GM21360 (cell line): ENCODE data around the gene FADS6.

Experiments used
- ATAC-seq: cut with Tn5 transposase; IDR thresholded peaks from one replicate; pipeline ENCODE4 v1.9.1; 2021; ENCODE audit warnings: mild to moderate bottlenecking, moderate library complexity; ENCODE audit not compliant: unreplicated experiment

The FADS6 gene

DNA sequence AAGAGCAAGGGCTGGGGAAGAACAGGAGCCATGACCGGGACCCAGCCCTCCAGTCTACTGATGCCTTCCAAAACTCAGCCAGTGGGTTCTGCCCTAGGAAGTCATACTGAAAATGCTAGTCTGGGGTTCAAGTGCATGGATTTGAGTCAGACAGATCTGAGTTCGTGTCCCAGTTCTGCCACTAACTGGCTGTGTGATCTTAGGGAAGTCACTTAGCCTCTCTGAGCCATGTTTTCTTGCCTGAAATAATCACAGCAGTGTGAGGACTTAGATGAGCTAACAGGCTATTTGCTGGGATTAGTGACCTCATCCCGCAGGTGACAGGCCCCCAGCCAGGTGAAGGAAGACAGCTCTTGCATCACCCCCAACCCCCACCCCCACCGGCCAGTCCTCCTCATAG is 38.1 kb downstream of the FADS6 start:
- no peak for ATAC-seq

GRCh38 chr17:74854792-74855191 is 38.6 kb downstream of the FADS6 start:
- no peak for ATAC-seq

- ATAC-seq, result no peak
Observed at GRCh38 chr17:74853669-74854068, 39.8 kb downstream of the FADS6 start.

- ATAC-seq, result no peak
Observed at GRCh38 chr17:74853048-74853397, 40.4 kb downstream of the FADS6 start.

- ATAC-seq, result no peak
Observed at GRCh38 chr17:74852237-74853047, 41.0 kb downstream of the FADS6 start.

DNA sequence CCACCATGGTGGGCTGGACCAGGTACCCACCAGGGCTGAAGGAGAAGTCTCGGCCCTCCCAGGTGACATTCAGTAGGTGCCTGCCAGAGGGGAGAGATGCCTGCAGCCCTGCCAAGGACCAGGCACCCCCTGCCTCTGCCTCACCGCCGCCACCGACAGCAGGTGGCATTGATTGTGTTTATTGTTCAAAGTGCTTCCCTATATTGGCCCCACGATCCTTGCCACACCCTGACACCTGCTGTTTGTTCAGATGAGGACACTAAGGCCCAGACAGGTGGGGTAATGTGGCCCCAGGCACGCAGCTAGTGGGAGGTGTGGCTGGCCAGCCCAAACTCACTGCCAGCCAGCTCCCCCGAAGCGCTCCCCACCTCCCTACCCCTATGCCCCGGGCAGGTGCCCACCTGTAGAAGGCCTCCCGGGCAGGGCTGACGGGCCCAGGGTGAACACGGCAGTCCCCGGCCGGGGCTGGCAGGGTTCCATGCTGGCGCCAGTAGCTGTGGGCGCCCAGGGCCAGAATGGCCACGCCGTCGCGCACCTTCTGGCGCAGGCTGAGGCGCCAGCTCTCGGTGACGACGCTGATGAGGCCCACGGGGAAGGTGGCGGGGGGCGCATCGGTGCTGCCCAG is 41.7 kb downstream of the FADS6 start:
- ATAC-seq, result no peak

- no peak for ATAC-seq
Observed at GRCh38 chr17:74850914-74851313, 42.5 kb downstream of the FADS6 start.

DNA sequence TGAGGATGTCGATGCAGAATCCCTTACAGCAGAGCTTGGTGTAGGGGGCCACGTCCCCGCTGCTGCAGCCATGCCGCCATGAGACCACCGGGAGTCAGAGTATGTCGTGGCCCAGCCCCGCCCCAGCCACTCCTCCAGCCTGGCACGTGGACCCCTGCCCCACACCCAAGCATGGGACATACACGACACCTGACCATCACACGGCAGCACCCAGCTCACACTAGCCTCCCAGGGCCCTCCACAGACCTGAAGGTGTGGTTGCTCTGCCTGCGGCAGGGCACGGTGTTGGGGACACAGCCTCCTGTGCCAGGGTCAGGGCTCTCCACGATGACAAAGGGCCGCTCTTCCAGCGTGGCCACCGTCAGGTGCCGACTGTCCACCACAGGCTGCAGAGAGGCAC is 43.1 kb downstream of the FADS6 start:
- no peak for ATAC-seq

DNA sequence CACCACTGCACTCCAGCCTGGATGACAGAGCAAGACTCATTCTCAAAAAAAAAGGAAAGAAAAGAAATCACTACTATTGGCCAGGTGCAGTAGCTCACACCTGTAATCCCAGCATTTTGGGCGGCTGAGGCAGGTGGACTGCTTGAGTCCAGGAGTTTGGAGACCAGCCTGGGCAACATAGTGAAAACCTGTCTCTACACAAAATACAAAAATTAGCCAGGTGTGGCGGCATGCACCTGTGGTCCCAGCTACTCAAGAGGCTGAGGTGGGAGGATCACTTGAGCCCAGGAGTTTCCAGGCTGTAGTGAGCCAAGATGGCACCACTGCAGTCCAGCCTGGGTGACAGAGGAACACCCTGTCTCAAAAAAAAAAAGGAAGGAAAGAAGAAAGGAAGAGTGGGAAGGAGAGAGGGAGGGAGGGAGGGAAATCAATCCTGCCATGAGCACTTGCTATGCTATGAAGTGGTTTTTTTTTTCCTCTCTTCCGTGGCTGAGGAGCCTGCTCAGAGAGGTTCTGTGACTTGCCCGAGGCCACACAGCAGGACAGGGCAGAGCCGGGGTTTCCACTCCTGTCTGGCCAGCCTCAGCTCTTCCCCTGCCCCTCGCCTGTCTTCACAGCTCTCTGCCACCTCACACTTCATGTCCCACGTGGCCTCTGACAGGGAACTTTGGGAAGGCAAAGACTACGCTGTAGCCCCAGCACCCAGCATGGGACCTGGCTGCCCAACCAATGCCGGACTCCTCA is 44.6 kb downstream of the FADS6 start:
- no peak for ATAC-seq

- no peak for ATAC-seq
Observed at GRCh38 chr17:74846621-74847020, 46.8 kb downstream of the FADS6 start.

- ATAC-seq, result no peak
Observed at GRCh38 chr17:74843352-74843627, 50.1 kb downstream of the FADS6 start.

DNA sequence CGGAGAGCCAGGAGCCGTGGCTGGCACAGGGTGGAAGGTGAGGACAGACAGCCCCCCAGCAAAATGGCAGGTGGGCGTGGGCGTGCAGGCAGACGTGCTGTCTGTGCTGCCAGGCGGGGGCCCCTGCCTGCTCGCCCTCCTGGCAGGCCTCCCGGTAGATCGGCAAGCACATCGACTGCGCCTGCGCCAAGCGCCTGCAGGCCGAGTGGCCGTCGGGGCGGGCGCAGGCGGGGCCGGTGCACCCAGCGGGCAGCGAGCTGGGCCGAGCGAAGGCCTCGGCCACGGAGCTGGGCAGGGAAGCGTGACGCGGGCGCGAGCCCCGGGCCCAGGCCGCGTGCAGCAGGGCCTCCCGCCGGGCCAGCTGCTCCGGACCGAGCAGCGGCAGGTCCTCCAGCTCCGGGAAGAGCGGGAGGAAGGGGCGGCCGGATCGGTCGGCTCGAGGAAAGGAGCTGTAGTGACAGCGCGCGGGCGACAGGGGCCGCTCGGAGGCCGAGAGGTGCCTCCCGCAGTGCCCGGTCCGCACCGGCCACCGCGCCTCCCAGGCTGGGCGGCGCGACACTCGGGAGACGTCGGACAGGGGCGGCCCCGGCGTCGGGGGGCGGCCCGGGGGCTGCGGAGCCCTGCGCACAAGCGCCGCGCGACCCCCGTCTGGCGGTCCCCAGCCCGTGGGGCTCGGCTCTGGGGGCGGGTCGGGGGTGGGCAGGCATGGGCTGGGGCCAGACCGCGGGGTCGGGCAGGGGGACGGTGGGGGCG is 50.7 kb downstream of the FADS6 start:
- no peak for ATAC-seq

GRCh38 chr17:74842146-74842598 is 51.3 kb downstream of the FADS6 start:
- ATAC-seq, result no peak

GRCh38 chr17:74840989-74841666 is 52.3 kb downstream of the FADS6 start:
- no peak for ATAC-seq

GRCh38 chr17:74839990-74840852 is 53.2 kb downstream of the FADS6 start:
- ATAC-seq, result no peak

DNA sequence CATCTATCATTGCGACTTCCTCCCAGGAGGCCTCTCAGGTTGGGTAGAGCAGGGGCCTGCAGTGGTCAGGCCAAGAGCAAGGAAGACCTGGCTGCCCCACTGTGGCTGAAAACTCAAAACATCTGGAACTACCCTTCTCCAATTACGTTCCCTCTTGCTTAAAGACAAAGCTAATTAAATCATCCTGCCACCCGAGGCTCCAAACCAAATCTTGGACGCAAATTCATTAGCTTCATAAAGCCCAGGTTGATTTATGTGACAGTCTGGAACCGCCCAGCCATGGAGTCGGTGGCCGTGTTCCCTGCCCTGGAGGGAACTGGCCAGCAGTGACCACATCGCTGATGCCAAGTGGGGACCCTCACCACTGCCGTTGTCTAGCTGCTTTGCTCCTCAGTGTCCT is 55.2 kb downstream of the FADS6 start:
- ATAC-seq, result no peak

DNA sequence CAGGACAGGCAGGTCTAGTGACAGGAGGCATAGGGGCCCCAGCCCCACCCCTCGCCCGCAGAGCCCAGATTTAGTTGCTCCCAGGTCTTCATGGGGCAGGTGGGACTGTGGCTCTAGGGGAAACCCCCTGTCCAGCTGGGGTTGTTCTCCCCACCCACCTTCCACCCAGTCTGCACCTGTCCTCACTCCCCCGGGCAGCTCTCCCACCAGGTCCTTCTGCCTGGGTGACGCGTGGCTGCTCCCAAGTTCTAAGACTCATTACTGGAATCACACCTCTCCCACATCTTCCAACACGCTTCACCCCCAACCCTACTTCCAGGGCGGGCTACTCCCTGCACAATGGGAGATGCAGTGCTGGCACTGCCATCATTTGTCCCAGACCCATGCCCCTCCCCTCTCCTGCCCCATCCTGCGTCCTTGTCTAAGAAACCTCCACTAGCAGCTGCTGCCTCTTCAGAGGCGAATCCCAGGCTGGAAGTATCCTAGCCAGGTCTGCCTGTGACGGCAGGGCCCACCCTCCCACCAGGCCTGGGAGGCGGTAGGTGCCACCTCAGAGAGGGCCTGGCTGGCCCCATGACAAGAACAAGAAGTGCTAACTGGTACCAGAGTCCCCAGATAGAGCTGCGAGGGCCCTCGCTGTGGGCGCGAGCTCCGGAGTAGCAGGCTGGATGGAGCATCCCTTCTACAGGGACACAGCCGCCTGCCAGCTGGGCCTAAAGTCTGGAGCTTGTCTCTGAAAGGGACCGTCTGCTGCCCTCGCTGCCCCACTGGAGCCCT is 56.6 kb downstream of the FADS6 start:
- no peak for ATAC-seq

DNA sequence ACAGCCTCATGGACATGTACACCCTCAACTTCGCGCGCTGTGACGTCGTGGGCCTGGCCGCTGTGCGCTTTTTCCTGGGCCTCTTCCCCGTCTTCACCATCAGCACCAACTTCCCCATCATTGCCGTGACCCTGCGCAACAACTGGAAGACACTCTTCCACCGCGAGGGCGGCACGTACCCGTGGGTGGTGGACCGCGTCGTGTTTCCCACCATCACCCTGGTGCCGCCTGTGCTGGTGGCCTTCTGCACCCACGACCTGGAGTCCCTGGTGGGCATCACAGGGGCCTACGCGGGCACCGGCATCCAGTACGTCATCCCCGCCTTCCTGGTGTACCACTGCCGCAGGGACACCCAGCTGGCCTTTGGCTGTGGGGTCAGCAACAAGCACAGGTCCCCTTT is 57.2 kb downstream of the FADS6 start:
- ATAC-seq, result no peak
